Thoracic aorta (tissue), 2 donors: Measurements from ENCODE around the gene POLA1. TPM values are rescaled to one million over a fixed set of nuclear protein-coding genes. Genes with fewer than 3 reads are reported as not detected.

ENCODE experiments used
- ATAC-seq: fragments of 150-250 bp; one replicate; pipeline ENCODE4 v1.8.0; 2017; ENCODE audit warnings: low read depth; ENCODE audit not compliant: insufficient number of reproducible peaks, low FRiP score
- DNase-seq: peaks from one replicate; pipeline ENCODE4 v3.0.0-alpha.2; 2020; ENCODE audit warnings: low spot score
- H3K27ac ChIP-seq, 2 donors: fragments of 200-600 bp; sonication (generic); 1 replicate in 1 of 2; 2 replicates in 1 of 2; pipeline ENCODE4 v1.5.1; 2016; ENCODE audit warnings: mild to moderate bottlenecking in 2 of 2, moderate library complexity in 2 of 2
- H3K27me3 ChIP-seq: fragments of 200-600 bp; sonication (generic); replicated peaks from 2 replicates; pipeline ENCODE4 v1.6.0; 2016; ENCODE audit warnings: mild to moderate bottlenecking; ENCODE audit not compliant: insufficient read depth
- H3K36me3 ChIP-seq: fragments of 200-600 bp; sonication (generic); one replicate; pipeline ENCODE4 v1.5.1; 2016
- H3K4me1 ChIP-seq, 2 donors: fragments of 200-600 bp; sonication (generic); 1 replicate in 1 of 2; 2 replicates in 1 of 2; pipeline versions ENCODE4 v1.5.1 to v1.6.0; 2016; ENCODE audit warnings: low read depth in 2 of 2, mild to moderate bottlenecking in 1 of 2; ENCODE audit not compliant: control insufficient read depth in 1 of 2
- H3K4me3 ChIP-seq: fragments of 200-600 bp; sonication (generic); 2 replicates; pipeline ENCODE4 v1.5.1; 2016; ENCODE audit warnings: mild to moderate bottlenecking
- H3K9me3 ChIP-seq: fragments of 200-600 bp; sonication (generic); 2 replicates; pipeline ENCODE4 v1.5.1; 2016
- total RNA-seq, 2 donors: library from RNA; depleted of rRNA; stranded (reverse); fragments of >200 nt; gene quantifications; one replicate each; pipeline versions ENCODE4 v1.1.0 to v1.2.3, GENCODE V29; 2016
- TF ChIP-seq, protein P1 (sequence below): fragments of 200-600 bp; sonication (generic); IDR thresholded peaks from one replicate; pipeline ENCODE4 v1.5.1; 2019; ENCODE audit warnings: antibody characterized with exemption

The POLA1 gene
- total RNA-seq, 2 donors from 2014 or later = 11.6 to 20.6 TPM

DNA sequence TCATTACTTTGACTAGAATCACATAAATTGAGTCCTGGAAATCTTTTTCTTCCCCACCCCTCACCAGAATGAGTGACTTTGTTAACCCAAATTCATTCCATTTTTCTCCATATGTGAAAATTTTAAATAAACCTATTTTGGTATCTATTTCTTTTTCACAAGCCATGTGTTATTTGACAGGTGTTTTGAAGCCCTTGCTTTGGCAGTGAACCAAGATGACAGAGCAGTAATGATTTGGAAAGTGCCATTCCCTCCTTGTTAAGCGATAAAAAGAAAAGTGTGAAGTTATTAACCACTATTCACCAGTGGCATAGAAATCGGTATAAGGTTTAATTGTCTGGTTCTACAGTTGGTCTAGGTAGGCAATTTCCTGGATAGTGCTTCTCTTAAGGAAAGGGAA, 66.1 kb downstream of the POLA1 start:
- H3K27me3 ChIP-seq = no peaks in the 10 kb centered on the region
- ATAC-seq (no peak), DNase-seq (no peak)
- TF ChIP-seq, protein P1, sequence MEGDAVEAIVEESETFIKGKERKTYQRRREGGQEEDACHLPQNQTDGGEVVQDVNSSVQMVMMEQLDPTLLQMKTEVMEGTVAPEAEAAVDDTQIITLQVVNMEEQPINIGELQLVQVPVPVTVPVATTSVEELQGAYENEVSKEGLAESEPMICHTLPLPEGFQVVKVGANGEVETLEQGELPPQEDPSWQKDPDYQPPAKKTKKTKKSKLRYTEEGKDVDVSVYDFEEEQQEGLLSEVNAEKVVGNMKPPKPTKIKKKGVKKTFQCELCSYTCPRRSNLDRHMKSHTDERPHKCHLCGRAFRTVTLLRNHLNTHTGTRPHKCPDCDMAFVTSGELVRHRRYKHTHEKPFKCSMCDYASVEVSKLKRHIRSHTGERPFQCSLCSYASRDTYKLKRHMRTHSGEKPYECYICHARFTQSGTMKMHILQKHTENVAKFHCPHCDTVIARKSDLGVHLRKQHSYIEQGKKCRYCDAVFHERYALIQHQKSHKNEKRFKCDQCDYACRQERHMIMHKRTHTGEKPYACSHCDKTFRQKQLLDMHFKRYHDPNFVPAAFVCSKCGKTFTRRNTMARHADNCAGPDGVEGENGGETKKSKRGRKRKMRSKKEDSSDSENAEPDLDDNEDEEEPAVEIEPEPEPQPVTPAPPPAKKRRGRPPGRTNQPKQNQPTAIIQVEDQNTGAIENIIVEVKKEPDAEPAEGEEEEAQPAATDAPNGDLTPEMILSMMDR = no peak
- H3K27ac ChIP-seq = no peak overlapping the region
- H3K4me1 ChIP-seq = no peaks in the 10 kb centered on the region
- H3K36me3 ChIP-seq = no peaks in the 10 kb centered on the region
- no peak overlapping the region for H3K4me3 ChIP-seq
- H3K9me3 ChIP-seq = no peaks in the 10 kb centered on the region

DNA sequence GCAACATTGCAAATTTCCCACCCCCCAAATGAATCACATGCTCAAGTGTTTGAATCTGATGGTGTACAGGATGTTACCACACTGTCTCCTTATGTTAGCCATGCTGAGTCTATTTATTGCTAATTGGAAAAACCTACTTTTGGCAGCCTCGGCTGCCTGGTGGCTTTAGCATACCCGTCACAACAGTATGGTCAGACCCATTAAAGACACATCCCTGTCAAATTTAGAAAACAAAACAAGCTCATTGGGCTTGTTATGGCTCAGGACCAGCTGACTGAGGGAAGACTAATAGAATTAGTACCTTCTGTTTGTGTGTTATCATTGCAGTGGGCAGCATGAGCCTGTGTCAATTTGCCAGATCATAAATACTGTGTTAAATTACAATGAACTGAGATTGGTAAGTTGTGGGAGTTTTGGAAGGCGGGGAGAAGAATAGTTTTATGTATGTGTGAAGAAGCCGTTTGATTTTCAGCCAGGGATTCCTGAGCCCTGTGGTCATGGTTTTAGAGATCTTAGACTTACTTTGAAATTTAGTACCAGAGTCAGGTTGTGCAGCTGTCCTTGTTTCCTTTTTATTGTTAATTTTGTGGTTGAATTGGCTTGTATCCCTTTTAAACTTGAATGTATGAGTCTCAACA, 66.8 kb downstream of the POLA1 start:
- Histone ChIP-seq H3K4me1 (no peaks in the 10 kb centered on the region), H3K27me3 (no peaks in the 10 kb centered on the region), H3K27ac (no peak overlapping the region), H3K4me3 (no peak overlapping the region), H3K36me3 (no peaks in the 10 kb centered on the region), H3K9me3 (no peaks in the 10 kb centered on the region)
- TF ChIP-seq, protein P1 = no peak
- no peak for ATAC-seq
- DNase-seq = no peak

DNA sequence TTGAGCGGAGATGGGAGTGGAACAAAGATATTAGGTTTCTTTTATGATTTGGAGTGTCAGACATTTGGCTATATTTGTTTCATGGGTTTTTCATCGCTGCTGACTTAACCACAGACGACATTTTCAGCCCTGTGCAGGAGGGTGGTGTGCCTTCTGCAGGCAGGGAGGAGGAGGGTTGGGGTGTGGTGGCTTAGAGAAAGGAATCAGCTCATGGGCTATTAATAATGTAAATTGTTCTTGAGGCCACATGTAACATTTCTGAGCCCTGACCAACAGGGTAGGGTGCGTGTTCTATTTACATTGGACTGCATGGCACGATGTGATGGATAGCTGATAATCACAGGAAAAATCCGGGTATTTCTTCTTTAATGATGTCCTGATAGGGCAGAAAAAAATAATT, 67.6 kb downstream of the POLA1 start:
- Histone ChIP-seq H3K36me3 (no peaks in the 10 kb centered on the region), H3K4me3 (no peak overlapping the region), H3K27me3 (no peaks in the 10 kb centered on the region), H3K9me3 (no peaks in the 10 kb centered on the region), H3K4me1 (no peaks in the 10 kb centered on the region), H3K27ac (no peak overlapping the region)
- no peak for DNase-seq
- TF ChIP-seq, protein P1 = no peak
- no peak for ATAC-seq

DNA sequence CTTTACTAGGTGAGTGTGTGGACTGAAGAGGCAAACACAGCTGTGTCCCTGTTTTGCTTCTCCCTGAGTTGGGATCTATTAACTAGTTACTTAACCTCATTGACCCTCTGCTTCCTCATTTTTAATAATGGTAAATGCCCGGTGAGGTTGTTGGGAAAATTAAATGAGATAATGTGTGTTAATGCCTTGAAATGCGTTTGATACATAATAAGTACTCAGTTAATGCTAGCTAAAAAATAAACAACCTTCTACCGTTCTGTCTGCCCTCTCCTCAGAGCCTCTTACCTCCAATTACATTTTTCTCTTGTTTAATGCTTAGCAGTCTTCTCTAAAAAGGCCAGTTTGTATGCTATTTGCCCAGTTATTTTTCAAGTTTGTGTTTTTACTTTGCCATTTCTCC, 70.3 kb downstream of the POLA1 start:
- Histone ChIP-seq H3K27me3 (no peaks in the 10 kb centered on the region), H3K4me1 (no peaks in the 10 kb centered on the region), H3K4me3 (no peak overlapping the region), H3K36me3 (no peaks in the 10 kb centered on the region), H3K9me3 (no peaks in the 10 kb centered on the region), H3K27ac (no peak overlapping the region)
- ATAC-seq (no peak), DNase-seq (no peak)
- TF ChIP-seq, protein P1 = no peak

DNA sequence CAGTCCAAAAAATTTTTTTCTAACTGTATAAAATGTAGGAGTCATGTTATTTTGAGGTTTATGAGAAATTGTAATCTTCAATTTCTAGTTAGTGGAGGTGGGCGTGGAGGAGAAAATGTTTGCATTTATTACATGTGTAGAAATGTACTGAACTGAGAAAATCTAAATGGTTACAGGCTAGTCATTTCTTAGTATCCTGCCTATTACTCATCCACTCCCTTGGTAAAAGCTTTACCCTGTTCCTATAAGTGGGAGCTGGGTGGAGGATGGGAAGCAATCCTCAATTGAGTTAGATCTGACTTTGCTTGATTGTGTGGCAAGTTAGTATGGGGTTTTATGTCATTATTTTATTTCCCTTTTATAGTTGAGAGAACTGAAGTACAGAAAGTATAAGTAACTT, 73.8 kb downstream of the POLA1 start:
- DNase-seq (no peak), ATAC-seq (no peak)
- no peak overlapping the region for H3K4me3 ChIP-seq
- H3K27ac ChIP-seq = no peak overlapping the region
- no peaks in the 10 kb centered on the region for H3K27me3 ChIP-seq
- TF ChIP-seq, protein P1 = no peak
- H3K4me1 ChIP-seq = no peaks in the 10 kb centered on the region
- no peaks in the 10 kb centered on the region for H3K9me3 ChIP-seq
- no peaks in the 10 kb centered on the region for H3K36me3 ChIP-seq
